ENCODE data around the gene FRAT1. TPM values are rescaled to one million over a fixed set of nuclear protein-coding genes. Genes with fewer than 3 reads are reported as not detected.
A peak's percentile ranks its signal among the peaks of the same experiment; 100 is the strongest.

The FRAT1 gene
- total and polyA plus RNA-seq, 10 of the 15 experiments (the other 5 are each of a cell fraction or from before 2014, with no cell fraction given): 0.07 to 0.73 (median 0.26) TPM

DNA sequence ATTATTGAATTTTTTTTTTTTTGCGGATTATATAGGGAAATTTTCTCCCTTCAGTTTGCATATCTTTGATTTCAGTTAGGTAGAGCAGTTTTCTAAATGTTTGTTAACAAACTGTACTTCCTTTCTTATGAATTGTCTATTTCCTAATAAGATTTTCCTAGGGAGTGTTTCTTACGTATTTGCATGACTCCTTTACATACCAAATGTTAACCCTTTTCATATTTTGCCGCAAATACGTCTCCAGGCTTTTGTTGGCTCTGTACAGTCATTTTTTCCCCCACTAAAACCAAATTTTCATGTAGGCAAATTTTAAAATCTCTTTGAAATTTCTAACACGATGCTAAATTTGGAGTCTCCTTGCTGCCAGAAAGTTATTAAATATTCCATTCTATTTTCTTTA is 17.4 kb downstream of the FRAT1 start:
- POLR2A ChIA-PET: no interaction called here
- BruUV-seq (replicated peaks): no TSS peak

More for the DNA sequence above, 17.4 kb downstream of the FRAT1 start:
- DNase-seq (ENCODE audit: low read depth, low spot score) (no peak), ATAC-seq (no peak), FAIRE-seq (no peak)
- TF ChIP-seq SUZ12 (IDR thresholded peaks at IDR 0.05; ENCODE audit: unreplicated experiment): no peak
- TF ChIP-seq, protein P1, sequence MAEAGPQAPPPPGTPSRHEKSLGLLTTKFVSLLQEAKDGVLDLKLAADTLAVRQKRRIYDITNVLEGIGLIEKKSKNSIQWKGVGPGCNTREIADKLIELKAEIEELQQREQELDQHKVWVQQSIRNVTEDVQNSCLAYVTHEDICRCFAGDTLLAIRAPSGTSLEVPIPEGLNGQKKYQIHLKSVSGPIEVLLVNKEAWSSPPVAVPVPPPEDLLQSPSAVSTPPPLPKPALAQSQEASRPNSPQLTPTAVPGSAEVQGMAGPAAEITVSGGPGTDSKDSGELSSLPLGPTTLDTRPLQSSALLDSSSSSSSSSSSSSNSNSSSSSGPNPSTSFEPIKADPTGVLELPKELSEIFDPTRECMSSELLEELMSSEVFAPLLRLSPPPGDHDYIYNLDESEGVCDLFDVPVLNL (IDR thresholded peaks at IDR 0.05; ENCODE audit: low read depth, low read length): no peak
- no peak for TF ChIP-seq CHD1 (IDR thresholded peaks at IDR 0.05; ENCODE audit: low read depth, low read length)
- TF ChIP-seq CBFB (IDR thresholded peaks at IDR 0.05; ENCODE audit: low read depth): no peak
- no peak for TF ChIP-seq CBX5 (IDR thresholded peaks at IDR 0.05; ENCODE audit: low read depth)
- no peak for TF ChIP-seq NFYB (IDR thresholded peaks at IDR 0.05; ENCODE audit: insufficient read depth, low read depth, low read length)
- TF ChIP-seq HDGF (IDR thresholded peaks at IDR 0.05): no peak
- TF ChIP-seq SMAD1 (IDR thresholded peaks at IDR 0.05; ENCODE audit: low read depth, partially characterized antibody): no peak
- peak; percentile 22 for TF ChIP-seq MEF2B (IDR thresholded peaks at IDR 0.05; ENCODE audit: partially characterized antibody, poor library complexity, severe bottlenecking)
- H3K27ac ChIP-seq (ENCODE audit: control insufficient read depth, insufficient read depth): no peak overlapping the region
- WGBS (ENCODE audit: insufficient coverage, insufficient replicate concordance, low lambda C conversion rate, missing lambda C conversion rate): 6% methylated on average over 5 of the region's 5 CpGs
- no peaks in the 10 kb centered on the region for H3K9me3 ChIP-seq (replicated peaks; ENCODE audit: control insufficient read depth, insufficient read depth, low read length)
- in situ Hi-C loops (cut with MboI) (no loop called here), intact Hi-C loops (cut with micrococcal nuclease; ENCODE audit: unreplicated experiment) (no loop called here)
- no peak overlapping the region for H3K4me3 ChIP-seq
- ChIA-PET CTCF (no interaction called here), RAD21 (ENCODE audit: unreplicated experiment) (no interaction called here), SMC1A (ENCODE audit: uncharacterized antibody, unreplicated experiment) (no interaction called here)
- no peaks in the 10 kb centered on the region; the same call in 1 of the 2 replicates for H4K20me1 ChIP-seq (ENCODE audit: control insufficient read depth, insufficient read depth)
- H3K27me3 ChIP-seq (replicated peaks in 1 of 2; ENCODE audit: control insufficient read depth in 2 of 2, insufficient read depth in 2 of 2, low read length in 1 of 2): peaks cover 0 to 9% of the 10 kb centered on the region in 2 experiments; a peak in 2 of 4 replicates
- no peaks in the 10 kb centered on the region for H3K4me1 ChIP-seq (ENCODE audit: control insufficient read depth, insufficient read depth, low read length)
- no peak overlapping the region for H2AFZ ChIP-seq (ENCODE audit: control insufficient read depth, low read depth, low read length)
- H3K79me2 ChIP-seq (ENCODE audit: control insufficient read depth, insufficient read depth, low read length): no peaks in the 10 kb centered on the region
- no peak overlapping the region for H3K9ac ChIP-seq (ENCODE audit: control insufficient read depth, insufficient read depth, low read length)
- no peak overlapping the region for H3K4me2 ChIP-seq (ENCODE audit: control insufficient read depth, insufficient read depth)
- H3K36me3 ChIP-seq (ENCODE audit: control insufficient read depth in 2 of 2, insufficient read depth in 2 of 2, low read length in 1 of 2): no peaks in the 10 kb centered on the region
